Karpas-422 (cell line): ENCODE measurements around the gene PIGP. TPM values are rescaled to one million over a fixed set of nuclear protein-coding genes. Genes with fewer than 3 reads are reported as not detected.
A peak's percentile ranks its signal among the peaks of the same experiment; 100 is the strongest.

Source experiments
- DNase-seq: peaks from one replicate; pipeline ENCODE4 v3.0.0-alpha.2; 2015
- H2AFZ ChIP-seq: fragments of 200-600 bp; sonication (generic); 2 replicates; pipeline ENCODE4 v1.6.1; 2014; ENCODE audit warnings: antibody characterized with exemption, low read length, mixed read lengths
- H3K27ac ChIP-seq: fragments of 200-600 bp; sonication (generic); 2 replicates; pipeline ENCODE4 v1.5.1; 2014; ENCODE audit warnings: mild to moderate bottlenecking, low read length, moderate library complexity
- H3K27me3 ChIP-seq: fragments of 200-600 bp; sonication (generic); 2 replicates; pipeline ENCODE4 v1.6.1; 2014; ENCODE audit warnings: low read length, mixed read lengths
- H3K36me3 ChIP-seq: fragments of 200-600 bp; sonication (generic); 2 replicates; pipeline ENCODE4 v1.6.1; 2014; ENCODE audit warnings: low read length, mixed read lengths; ENCODE audit not compliant: insufficient read depth
- H3K4me1 ChIP-seq: fragments of 200-600 bp; sonication (generic); 2 replicates; pipeline ENCODE4 v1.6.1; 2014; ENCODE audit warnings: mild to moderate bottlenecking, low read length, mixed read lengths
- H3K4me2 ChIP-seq: fragments of 200-600 bp; sonication (generic); 2 replicates; pipeline ENCODE4 v1.6.1; 2014; ENCODE audit warnings: low read length, low read depth, mild to moderate bottlenecking; ENCODE audit not compliant: poor library complexity, severe bottlenecking
- H3K4me3 ChIP-seq: fragments of 200-600 bp; sonication (generic); 2 replicates; pipeline ENCODE4 v1.5.1; 2014; ENCODE audit warnings: mild to moderate bottlenecking, antibody characterized with exemption, low read length, mixed read lengths
- H3K79me2 ChIP-seq: fragments of 200-600 bp; sonication (generic); 2 replicates; pipeline ENCODE4 v1.6.1; 2014; ENCODE audit warnings: mild to moderate bottlenecking, low read length, mixed read lengths
- H3K9ac ChIP-seq: fragments of 200-600 bp; sonication (generic); 2 replicates; pipeline ENCODE4 v1.6.0; 2014; ENCODE audit warnings: low read length
- H3K9me2 ChIP-seq: fragments of 200-600 bp; sonication (generic), shearing (Covaris generic); replicated peaks from 2 replicates; pipeline ENCODE4 v1.6.0; 2014; ENCODE audit warnings: mild to moderate bottlenecking, low read length, moderate library complexity; ENCODE audit not compliant: insufficient read depth
- H3K9me3 ChIP-seq: fragments of 300-700, 200-600 bp; sonication (generic); 2 replicates; pipeline ENCODE4 v1.6.1; 2014; ENCODE audit warnings: low read length, mixed read lengths
- H4K20me1 ChIP-seq: fragments of 200-600 bp; sonication (generic); 2 replicates; pipeline ENCODE4 v1.6.1; 2014; ENCODE audit warnings: mild to moderate bottlenecking, antibody characterized with exemption, low read length, low read depth; ENCODE audit not compliant: insufficient read depth
- total RNA-seq: library from RNA; depleted of rRNA; stranded (reverse); fragments of >200 nt; shearing (Covaris generic); gene quantifications from 2 replicates; pipeline ENCODE4 v1.2.3, GENCODE V29; 2014; ENCODE audit warnings: low replicate concordance

The PIGP gene
- total RNA-seq, 1 experiment from 2014 or later: 63.1 TPM

DNA sequence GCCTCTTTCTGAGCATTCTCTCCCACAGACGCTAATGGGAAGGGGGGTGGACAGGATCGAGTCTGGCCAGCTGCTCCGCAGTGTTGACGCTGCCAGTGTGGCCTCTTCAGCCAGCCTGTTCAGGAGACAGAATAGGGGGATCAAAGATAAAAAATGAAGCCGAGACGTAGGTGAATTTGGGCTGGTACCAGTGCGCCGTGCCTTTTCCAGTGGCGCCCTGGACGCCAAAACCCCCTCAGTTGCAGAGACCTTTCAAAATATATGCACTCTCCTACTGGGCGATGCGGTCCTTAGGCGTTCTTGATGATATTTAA, 1.3 kb upstream of the PIGP start:
- H2AFZ ChIP-seq: peak overlapping the region; percentile 77; the same call in 1 of the 2 replicates
- DNase-seq: peak; percentile 59
- no peaks in the 10 kb centered on the region for H3K36me3 ChIP-seq
- peak overlapping the region; percentile 54 for H3K27ac ChIP-seq
- no peaks in the 10 kb centered on the region for H3K9me2 ChIP-seq
- peaks cover 11% of the 10 kb centered on the region for H4K20me1 ChIP-seq
- peak overlapping the region; percentile 91 for H3K9ac ChIP-seq
- peaks cover 68% of the 10 kb centered on the region for H3K4me1 ChIP-seq
- peak overlapping the region; percentile 96 for H3K4me3 ChIP-seq
- no peaks in the 10 kb centered on the region for H3K9me3 ChIP-seq
- H3K4me2 ChIP-seq: peak overlapping the region; percentile 90
- H3K27me3 ChIP-seq: no peaks in the 10 kb centered on the region
- peaks cover 91% of the 10 kb centered on the region for H3K79me2 ChIP-seq

DNA sequence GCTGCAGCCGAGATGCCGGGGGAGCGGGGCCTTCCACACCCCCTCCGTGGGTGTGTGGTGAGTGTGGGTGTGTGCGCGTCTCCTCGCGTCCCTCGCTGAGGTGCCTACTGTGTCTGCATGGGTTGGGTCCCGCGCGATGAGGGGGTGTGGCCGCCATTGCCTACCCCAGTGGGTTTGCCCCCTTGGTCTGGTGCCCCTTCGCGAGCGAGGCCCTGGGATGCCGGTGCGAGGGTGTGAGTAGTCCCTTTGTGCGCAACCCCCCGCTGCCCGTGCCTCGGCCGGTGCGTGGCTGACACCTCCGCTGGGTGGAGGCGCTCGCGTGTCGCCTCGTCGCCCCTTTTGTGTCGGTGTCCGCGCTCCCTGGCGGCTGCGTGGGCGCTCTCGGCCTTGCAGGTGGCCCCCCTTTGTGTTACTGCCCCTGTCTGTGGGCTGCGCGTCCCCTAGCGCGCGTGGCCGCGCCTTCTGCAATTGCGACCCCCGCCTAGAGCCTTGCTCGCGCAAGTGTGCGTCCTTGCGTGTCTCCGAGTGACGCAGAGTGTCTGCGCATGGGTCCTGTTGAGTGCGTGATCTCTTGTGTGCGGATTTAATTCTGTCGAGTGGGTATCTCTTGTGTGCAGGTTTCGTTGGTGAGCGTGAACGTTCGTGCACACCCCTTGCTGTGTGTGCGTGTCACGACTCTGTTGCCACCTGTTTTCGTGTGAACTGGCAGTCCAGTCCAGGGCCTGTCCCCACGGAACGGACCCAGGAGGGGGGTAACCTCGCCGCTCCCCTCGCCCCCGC, 736 bp upstream of the PIGP start:
- no peaks in the 10 kb centered on the region for H3K9me3 ChIP-seq
- peak overlapping the region; percentile 54 for H3K27ac ChIP-seq
- no peaks in the 10 kb centered on the region for H3K9me2 ChIP-seq
- H3K4me2 ChIP-seq: peak overlapping the region; percentile 90
- H4K20me1 ChIP-seq: peaks cover 11% of the 10 kb centered on the region
- H3K36me3 ChIP-seq: no peaks in the 10 kb centered on the region
- peaks cover 68% of the 10 kb centered on the region for H3K4me1 ChIP-seq
- no peaks in the 10 kb centered on the region for H3K27me3 ChIP-seq
- peaks cover 85% of the 10 kb centered on the region for H3K79me2 ChIP-seq
- peak overlapping the region; percentile 96 for H3K4me3 ChIP-seq
- peak overlapping the region; percentile 77; the same call in 1 of the 2 replicates for H2AFZ ChIP-seq
- H3K9ac ChIP-seq: peak overlapping the region; percentile 91
- DNase-seq: peak; percentile 76

DNA sequence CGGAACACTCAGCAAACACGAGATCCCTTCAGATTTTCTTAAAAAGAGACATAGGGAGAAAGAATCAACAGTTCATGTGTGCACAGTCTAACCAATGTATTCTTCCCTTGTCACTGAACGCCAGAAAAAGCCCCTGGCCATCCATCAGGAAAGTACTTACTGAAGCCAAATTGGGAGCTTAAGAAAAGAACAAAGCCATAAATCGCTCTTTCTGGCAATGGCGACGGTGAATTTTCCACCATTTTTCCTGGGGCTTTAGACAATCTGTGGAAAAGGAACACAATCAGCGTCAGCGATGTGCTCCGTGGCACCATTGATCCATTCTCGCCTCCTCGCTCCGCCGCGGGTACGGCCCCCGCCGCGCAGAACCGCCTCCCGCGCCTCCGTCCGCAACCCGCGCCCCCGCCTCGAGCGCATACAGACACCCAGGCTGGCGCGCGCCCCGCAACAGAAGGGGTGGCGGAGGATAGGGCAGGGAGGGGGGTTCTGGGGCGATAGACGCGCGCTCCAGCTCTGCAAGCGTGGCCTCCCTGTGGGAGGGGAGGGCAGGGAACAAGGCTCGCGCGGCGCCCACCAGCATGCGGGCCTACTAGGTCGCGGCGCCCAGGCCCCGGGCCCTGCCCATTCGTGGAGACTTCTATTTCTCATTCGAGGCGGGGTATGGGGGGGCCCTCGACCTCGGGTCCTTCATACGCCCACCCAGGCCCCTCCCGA, 440 bp downstream of the PIGP start:
- Histone ChIP-seq H3K9ac (peak overlapping the region; percentile 73), H3K79me2 (peaks cover 74% of the 10 kb centered on the region), H3K27ac (peak overlapping the region; percentile 79), H3K4me1 (peaks cover 60% of the 10 kb centered on the region), H2AFZ (peak overlapping the region; percentile 29; the same call in 1 of the 2 replicates), H3K9me3 (no peaks in the 10 kb centered on the region), H3K36me3 (no peaks in the 10 kb centered on the region), H3K9me2 (no peaks in the 10 kb centered on the region), H3K4me2 (peak overlapping the region; percentile 77), H3K27me3 (no peaks in the 10 kb centered on the region), H3K4me3 (peak overlapping the region; percentile 96), H4K20me1 (peaks cover 11% of the 10 kb centered on the region)
- DNase-seq: peak; percentile 86

DNA sequence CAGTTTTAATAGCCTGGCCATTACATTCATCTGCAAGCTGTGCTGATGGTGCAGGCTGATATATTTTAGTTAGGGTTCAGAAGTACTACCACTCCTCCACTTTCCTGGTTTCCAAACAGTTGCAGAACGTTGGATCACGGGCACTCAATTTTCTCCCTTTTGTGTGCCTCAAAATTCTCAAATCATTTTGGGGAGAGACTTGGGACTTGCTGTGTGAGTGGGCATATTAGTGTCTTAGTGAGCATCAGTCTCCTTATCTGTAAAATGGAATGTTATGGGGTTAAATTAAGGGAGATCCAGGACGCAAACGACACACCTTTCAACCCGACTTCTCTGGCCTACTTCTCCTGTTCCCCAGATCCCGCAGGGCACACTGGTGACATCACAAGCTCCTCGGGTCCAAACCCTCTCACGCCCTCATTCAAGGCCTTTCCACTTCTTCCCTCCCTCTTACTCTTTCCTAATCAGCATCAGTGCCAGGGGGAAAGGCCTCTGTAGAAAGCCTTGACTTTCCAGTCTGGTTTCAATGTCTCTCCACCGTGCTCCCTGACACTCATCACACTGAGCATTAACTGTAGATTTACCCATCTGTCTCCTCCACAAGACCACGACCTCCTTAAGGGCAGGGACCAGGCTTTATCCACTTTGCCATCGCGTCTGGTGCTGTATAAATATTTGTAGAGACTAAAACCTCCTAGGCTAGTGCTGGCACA, 1.2 kb downstream of the PIGP start:
- H3K9ac ChIP-seq: peak overlapping the region; percentile 73
- no peaks in the 10 kb centered on the region for H3K36me3 ChIP-seq
- H3K4me3 ChIP-seq: peak overlapping the region; percentile 96
- peak overlapping the region; percentile 29; the same call in 1 of the 2 replicates for H2AFZ ChIP-seq
- H3K9me3 ChIP-seq: no peaks in the 10 kb centered on the region
- H3K27ac ChIP-seq: peak overlapping the region; percentile 79
- peaks cover 66% of the 10 kb centered on the region for H3K79me2 ChIP-seq
- peak overlapping the region; percentile 77 for H3K4me2 ChIP-seq
- no peaks in the 10 kb centered on the region for H3K27me3 ChIP-seq
- H4K20me1 ChIP-seq: peaks cover 11% of the 10 kb centered on the region
- no peaks in the 10 kb centered on the region for H3K9me2 ChIP-seq
- H3K4me1 ChIP-seq: peaks cover 53% of the 10 kb centered on the region
- peak; percentile 63 for DNase-seq

DNA sequence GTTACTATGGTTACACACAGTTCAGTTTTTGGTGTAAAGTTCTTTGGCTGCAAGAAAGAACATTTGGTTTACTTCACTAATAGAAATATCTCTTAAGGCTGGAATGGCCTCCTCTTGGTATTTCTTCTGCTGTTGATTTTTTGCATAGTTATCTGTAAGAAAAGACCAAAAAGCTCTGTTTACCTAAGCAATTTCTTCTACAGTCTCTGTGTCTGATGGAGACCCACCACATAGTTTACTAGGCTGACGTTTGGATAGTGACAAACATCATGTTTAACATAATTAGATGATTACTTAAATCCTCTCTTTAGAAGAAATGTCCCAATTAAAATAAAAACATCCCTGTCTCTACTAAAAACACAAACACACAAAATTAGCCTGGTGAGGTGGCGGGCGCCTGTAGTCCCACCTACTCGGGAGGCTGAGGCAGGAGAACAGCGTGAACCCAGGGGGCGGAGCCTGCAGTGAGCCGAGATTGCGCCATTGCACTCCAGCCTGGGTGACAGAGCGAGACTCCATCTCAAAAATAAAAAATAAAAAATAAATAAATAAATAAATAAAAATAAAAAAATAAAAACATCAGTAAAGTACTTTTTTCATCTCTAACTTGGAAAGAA, 7.2 kb downstream of the PIGP start:
- Histone ChIP-seq H3K9ac (no peak overlapping the region), H3K79me2 (peaks cover 10% of the 10 kb centered on the region), H3K4me2 (peak overlapping the region; percentile 68), H4K20me1 (no peaks in the 10 kb centered on the region), H3K36me3 (0 out of 2 replicates have a peak, but pooled peaks cover 3% of the 10 kb centered on the region), H3K9me2 (no peaks in the 10 kb centered on the region), H3K4me1 (peaks cover 81% of the 10 kb centered on the region), H3K27ac (peak overlapping the region; percentile 68), H3K27me3 (no peaks in the 10 kb centered on the region), H3K9me3 (no peaks in the 10 kb centered on the region), H3K4me3 (no peak overlapping the region), H2AFZ (no peak overlapping the region)
- DNase-seq: no peak

DNA sequence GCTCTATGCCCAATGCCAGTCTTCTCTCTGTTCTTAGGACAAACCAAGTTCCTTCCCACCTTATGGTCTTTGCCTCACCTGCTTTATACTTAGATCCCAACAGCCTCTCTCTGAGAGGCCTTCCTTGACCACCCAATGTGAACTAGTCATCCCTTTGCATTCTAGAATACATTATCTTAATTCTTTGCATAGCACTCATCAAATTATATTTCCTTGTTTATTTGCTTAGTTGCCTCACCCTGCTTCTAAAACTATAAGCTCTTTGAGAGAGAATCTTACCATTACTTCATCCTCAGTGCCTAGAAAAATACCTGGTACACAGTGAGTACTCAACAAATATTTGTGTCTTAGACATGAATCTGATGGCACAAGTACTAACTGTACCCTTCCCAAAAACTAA, 8.0 kb downstream of the PIGP start:
- no peak for DNase-seq
- Histone ChIP-seq H3K27ac (peak overlapping the region; percentile 68), H3K9me2 (no peaks in the 10 kb centered on the region), H3K4me1 (peaks cover 81% of the 10 kb centered on the region), H2AFZ (no peak overlapping the region), H3K36me3 (0 out of 2 replicates have a peak, but pooled peaks cover 3% of the 10 kb centered on the region), H3K27me3 (no peaks in the 10 kb centered on the region), H3K9ac (peak overlapping the region; percentile 56), H3K4me2 (peak overlapping the region; percentile 68), H3K4me3 (peak overlapping the region; percentile 27), H4K20me1 (no peaks in the 10 kb centered on the region), H3K79me2 (peaks cover 2% of the 10 kb centered on the region), H3K9me3 (no peaks in the 10 kb centered on the region)

DNA sequence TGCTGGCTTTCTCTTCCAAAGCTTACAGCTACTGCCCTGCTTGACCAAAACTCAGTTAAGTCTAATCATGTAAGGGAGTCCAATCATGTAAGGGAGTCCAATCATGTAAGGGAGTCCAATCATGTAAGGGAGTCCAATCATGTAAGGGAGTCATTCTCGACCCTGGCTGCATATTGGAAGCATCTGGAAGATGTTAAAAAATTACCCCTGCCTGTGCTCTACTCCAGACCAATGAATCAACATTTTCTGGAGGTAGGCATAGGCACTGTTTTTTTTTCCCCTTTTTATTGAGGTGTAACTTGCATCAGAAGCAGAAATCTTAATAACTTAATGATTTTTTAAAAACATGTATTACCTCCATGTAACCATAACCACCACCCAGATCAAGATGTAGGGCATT, 9.4 kb downstream of the PIGP start:
- Histone ChIP-seq H3K27ac (peak overlapping the region; percentile 68), H3K27me3 (no peaks in the 10 kb centered on the region), H3K9ac (peak overlapping the region; percentile 15; the same call in 1 of the 2 replicates), H3K9me2 (no peaks in the 10 kb centered on the region), H3K9me3 (no peaks in the 10 kb centered on the region), H3K4me3 (peak overlapping the region; percentile 27), H3K4me2 (peak overlapping the region; percentile 68), H4K20me1 (no peaks in the 10 kb centered on the region), H3K79me2 (no peaks in the 10 kb centered on the region), H3K4me1 (peaks cover 69% of the 10 kb centered on the region), H2AFZ (0 out of 2 replicates have a peak overlapping the region, but pooled peaks have one; percentile 19), H3K36me3 (0 out of 2 replicates have a peak, but pooled peaks cover 3% of the 10 kb centered on the region)
- no peak for DNase-seq
